ENCODE measurements around the gene AFDN. TPM values are rescaled to one million over a fixed set of nuclear protein-coding genes. Genes with fewer than 3 reads are reported as not detected.
A peak's percentile ranks its signal among the peaks of the same experiment; 100 is the strongest.

AFDN gene
- polyA plus RNA-seq, 12 donors, result 25.7 to 89.7 (median 48.4) TPM; not detected in 1

DNA sequence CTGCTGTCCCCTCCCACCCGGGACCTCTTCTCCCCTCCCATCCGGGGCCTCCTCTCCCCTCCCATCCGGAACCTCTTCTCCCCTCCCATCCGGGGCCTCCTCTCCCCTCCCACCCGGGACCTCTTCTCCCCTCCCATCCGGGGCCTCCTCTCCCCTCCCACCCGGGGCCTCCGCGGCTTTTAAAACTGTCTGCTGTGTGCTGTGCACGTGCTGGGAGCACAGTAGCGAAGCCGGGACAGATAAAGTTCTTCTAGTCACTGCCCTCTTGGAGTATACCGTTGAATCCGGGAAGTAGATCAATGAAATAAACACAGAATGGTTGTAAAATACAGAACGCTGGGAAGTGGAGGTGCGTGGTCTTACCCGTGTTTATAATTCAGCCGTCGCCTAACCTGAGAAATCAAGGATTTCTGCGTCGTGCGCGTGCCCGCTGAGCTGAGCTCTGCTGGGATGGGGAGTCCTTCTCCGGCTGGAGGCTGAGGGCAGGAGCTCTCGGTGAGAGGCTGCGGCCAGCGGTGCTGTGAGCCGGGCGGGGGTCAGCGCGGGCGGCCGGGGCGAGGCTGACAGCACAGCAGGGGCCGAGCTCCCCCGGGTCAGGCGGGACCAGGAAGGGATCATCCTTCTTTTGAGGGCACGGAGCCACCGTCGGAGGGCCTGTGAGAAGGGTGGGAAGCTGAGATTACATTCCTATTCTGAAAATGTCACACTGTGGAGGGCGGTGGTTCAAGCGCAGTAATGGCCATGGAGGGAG lies 151.2 kb downstream of the AFDN start:
- no peak for DNase-seq

DNA sequence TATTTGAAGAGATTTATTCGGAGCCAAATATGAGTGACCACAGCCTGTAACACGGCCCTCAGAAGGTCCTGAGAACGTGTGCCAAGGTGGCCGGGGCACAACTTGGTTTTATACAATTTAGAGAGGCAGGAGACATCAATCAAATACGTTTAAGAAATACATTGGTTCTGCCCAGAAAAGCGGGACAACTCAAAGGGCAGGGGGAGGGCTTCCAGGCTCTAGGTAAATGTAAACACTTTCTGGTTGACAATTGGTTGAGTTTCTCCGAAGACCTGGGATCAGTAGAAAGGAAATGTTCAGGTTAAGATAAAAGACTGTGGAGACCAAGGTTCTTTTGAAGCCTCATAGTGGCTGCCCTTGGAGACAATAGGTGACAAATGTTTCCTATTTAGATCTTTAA lies 151.9 kb downstream of the AFDN start:
- DNase-seq, result no peak

DNA sequence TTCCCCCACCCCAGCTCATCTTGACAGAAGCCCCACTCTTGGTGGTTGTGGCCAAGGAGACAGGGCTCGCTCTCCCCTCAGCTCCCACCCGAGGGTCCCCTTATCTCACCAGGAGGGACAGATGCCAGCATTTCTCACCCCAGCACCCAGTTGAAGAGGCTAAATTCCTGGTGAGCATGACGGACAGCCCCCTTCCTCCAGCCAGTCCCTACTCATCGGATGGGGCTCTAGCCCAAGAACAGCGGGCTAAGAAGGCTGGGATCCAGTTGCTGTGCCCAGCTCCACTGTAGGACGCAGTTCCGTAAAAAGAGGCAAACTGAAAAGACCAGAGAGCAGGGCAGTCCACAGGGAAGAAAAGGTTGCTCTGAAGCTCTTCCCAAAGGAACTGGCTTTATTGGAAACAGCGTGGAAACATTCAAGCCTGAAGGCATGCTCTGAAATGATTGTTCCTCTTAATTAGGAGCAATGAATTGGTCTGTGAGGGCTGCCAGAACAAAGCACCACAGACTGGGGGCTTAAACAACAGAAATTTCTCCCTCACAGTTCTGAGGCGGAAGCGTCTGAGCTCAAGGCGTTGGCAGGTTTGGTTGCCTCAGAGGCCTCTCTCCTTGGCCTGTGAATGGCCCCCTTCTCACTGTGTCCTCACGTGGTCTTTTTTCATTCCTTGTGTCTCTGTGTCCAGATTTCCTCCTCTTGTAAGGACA lies 152.9 kb downstream of the AFDN start:
- DNase-seq, result no peak

DNA sequence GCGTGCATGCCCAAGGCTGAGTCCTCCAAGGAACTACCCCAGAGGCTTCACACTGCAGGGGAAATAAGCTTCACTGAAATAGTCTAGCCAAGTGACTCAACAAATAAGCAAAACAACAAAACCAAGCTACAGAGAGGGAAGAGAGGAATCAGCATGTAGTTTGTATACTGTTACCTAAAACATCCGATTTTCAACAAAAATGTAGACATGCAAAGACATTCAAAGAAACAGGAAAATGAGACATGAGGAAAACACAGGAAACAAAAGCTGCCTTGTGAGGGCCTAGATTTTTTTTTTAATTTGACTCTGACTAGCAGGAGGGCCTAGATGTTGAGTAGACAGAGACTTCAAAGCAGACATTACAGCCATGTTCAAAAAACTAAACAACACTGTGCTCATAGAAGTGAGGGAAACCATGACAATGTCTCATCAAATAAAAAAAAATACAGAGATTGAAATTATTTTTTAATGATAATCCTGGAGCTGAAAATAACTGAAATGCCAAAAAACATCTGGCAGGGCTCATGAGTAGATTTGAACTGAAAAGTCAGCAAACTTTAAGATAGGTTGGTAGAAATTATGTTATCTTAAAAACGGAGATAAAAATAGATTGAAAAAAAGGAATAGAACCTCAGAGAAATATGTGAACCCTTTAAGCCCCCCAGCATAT lies 154.3 kb downstream of the AFDN start:
- no peak for DNase-seq

DNA sequence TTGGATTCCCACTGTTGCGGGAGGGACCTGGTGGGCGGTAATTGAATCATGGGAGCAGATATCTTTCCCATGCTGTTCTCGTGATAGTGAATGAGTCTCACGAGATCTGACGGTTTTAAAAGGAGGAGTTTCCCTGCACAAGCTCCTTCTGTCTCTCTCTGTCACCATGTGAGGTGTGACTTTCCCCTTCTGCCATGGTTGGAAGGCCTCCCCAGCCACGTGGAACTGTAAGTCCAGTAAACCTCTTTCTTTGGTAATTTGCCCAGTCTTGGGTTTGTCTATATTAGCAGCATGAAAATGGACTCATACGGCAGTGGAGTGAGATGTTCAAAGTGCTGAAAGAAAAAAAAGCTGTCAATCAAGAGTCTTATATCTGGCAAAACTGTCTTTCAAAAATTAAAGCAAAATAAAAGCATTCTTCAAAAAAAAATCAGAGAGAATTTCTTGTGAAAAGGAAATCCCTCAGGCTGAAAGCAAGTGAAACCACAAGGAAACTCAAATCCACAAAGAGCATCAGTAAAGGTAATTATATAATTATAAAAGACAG lies 155.3 kb downstream of the AFDN start:
- no peak for DNase-seq

DNA sequence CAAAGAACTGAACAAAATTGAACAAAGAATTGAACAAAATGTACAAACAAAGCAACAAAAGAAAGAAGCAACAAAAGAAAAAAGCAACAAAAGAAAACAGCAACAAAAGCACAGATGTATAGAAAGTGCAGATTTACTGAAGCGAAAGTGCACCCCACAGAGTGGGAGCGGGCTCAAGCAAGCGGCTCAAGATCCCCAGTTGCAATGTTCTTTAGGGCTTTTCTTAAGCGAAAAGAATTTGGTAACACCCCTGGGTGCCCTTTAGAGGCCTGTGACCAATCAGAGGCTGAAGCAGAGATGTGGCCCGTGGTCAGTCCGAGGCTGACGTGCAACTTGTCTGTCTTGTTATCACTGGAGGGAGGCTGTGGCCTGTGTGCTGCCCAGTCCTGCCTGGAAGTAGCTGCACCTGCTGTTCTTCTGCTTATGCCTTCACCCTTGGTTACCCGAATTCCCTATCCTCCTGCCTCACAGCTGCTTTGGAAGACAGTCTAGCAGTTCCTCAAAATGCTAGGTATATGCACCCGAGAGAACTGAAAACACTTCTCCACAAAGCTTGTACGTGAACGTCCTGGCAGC lies 157.5 kb downstream of the AFDN start:
- no peak for DNase-seq

DNA sequence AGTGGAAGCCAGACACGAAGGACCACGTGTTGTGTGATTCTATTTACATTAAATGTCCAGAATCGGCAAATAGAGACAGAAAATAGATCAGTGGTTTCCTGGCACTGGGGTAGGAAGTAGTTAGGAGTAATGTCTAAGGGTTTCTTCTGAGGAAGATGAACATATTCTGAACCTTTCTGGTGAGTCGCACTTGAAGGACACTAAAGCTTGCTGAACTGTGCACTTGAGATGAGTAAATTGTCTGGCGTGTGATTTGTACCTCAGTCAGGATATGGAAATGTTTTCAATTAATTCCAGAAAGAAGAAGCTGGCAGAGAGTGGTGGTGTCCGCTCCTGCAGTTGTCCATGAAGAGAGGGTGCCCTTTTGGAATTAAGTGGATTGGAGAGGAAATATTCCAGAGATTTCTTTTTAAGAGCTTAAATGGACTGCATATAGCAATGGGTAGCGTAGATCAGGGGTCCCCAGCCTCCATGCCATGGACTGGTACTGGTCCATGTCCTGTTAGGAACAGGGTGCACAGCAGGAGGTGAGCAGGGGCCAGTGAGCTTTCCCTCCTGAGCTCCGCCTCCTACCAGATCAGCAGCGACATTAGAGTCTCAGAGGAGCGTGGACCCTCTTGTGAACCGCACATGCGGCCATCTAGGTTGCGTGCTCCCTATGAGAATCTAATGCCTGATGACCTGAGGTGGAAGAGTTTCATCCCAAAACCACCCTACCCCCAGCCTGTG lies 158.3 kb downstream of the AFDN start:
- no peak for DNase-seq

DNA sequence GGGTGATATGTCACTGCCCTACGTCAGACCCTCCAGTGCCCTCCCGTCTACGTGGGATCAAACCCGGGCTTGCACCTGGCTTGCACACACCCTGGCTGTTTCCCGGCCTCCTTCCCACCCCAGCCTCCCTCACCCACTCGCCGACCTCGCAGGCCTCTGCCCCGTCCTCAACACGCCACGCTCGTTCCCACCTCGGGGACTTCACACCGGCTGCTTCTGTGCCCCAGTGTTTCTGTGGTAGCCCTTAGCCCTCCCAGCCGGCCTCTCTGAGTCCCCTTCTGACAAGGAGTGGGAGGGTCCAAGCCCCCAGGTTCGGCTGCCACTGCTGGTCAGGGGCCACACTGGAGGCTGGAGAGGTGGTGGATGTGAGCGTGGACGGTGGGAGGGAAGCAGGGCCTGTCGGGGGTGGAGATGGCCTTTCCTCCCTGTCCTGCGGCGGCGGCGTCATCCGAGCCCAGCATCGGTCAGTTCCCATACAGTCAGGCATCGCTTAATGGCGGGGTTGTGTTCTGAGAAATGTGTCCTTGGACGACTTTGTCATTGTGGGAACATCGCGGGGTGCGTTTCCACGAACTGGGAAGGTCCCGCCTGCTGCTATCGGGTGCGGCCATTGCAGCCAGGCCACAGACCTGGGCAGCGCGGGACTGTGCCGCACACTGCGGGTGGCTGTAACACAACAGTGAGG lies 159.3 kb downstream of the AFDN start:
- no peak for DNase-seq

DNA sequence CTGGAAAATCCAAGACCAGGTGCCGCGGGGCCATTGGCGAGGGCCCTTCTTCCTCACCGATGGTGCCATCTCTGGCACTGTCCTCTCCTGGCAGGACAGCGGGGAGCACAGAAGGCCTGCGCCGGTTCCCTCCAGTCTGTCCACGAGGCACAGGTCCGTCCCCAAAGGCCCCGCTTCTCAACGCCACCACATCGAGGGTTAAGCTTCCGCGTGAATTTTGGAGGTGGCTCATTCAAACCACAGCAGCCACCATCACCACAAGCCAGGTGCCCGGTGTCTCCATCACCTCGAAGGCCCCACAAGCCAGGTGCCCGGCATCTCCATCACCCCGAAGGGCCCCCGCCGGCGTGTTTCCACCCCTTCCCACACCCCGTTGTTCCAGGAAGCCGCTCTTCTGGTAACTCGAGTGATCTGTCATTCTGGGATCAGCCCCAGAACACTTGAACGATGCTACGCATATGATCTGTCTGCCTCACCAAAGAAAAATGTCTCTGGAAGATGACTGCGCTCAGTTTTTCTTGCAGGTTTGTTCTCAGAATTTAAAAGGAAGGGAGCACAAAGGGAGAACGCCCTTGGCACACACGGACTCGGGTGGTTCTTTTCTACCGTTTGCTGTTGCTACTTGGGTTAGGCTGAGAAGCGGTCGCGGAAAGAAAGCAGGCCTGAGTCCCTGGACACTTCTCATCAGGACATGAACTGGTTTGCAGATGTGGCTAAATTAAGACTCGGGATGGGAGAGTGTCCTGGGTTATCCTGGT lies 160.9 kb downstream of the AFDN start:
- peak; percentile 57 for DNase-seq

DNA sequence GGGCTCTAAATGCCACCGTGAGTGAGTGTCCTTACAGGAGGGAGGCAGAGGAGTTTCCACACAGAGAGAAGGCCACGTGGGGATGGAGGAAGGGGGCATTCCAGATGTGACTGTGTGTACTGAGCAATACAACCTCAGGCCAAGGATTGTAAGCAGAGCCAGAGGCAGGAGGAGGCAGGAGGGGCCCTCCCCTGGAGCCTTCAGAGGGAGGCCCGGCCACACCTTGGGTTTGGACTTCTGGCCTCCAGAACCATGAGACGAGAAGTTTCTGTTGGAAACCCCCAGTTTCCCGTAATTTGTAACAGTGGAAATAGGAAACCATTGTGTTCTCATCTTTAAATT lies 161.4 kb downstream of the AFDN start:
- peak; percentile 38 for DNase-seq

DNA sequence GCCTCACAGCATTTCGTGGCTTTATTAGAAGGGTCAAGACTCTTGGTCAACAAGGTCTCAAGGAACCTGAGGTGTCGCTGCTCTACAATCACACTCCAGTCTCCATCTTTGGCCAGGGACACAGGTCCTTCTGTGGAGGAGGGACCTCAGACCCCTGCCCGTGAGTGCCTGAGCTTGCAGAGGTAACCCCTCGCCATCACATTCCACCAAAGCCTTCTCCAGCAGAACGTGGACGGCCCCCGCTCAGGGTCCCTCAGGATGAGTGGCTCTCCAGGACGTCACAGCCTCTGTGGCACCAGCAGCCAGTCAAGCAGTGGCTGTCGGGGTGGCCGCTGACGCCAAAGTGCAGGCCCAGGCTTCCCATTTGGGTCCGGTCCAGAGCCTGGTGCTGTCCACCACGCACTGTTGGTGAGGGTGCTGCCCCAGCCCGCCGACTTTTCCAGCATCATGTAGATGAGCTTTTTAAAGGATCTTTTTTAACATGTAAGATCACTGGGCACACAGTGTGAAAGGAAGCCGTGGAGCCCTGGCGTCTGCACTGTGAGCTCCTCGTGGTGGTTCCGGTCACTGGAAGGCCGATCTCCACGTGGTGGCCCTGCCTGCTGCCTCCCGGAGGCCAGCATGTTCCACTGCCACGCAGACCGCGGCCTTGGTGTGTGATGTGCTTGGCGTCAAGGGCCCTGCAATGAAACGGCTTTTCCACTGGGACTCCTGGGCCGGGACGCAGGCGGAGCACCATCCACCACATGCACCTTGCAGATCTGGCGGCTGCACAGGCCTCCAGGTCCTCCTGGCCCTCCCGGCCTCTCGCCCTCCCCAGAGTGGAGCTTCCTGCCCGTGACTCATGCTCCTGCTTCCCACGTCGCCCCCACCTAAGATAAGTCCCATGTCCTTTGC lies 162.5 kb downstream of the AFDN start:
- DNase-seq, result no peak

DNA sequence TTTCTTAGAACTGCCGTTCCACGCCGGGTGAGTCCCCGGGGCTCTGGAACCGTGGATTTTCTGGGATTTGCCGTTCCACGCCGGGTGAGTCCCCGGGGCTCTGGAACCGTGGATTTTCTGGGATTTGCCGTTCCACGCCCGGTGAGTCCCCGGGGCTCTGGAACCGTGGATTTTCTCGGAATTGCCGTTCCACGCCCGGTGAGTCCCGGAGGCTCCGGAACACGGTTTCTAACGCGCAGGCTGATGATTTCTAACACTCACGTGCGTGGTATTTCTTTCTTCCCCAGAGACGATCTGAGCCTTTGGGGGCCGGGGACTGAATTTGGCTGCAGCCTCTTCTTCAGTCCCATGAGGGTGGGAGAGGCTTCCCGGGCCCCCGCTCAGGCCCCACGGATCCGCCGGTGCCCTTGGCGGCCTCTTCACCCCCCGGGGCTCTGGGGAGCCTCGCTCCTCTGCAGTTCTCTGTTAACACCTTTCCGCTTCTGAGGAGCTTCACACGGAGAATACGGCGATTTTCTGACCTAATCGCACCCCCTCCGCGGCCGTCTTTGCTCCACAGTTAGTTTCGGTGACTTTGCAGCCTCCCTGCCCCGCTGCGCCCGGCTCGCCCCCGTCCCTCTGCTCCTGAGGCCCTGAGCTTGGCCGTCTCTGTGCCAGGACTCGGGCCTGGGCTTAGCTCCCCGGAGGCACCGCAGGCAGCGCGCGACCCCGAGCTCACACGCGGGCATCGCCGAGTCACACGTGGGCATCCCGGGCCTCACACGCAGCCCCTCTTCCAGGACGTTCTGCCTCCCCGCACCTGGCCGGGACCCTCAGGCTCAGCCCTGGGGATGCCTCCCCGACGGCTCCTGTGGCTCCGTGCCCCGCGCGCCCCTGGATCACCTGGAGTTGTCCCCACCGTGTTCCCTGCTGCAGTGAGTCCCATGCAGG lies 163.6 kb downstream of the AFDN start:
- DNase-seq, result no peak

DNA sequence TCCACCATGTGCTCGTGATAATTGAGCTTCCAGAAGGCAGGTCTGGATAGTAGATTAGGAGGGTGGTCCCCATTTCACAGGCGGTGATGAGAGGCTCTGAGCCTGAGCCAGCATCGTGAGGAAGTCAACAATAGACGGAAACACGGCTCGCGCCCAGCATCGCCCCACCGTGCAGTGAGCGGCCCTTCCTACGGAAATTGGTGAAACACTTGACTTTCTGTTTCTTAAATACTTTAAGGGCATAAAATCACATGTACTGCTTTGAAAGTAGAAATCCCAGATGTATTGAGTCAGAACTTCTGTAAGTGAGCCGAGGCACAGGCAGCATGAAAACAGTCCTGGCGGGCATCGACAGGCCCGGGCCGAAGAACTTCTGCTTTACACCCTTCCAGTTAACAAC lies 166.5 kb downstream of the AFDN start:
- DNase-seq, result peak; percentile 49

DNA sequence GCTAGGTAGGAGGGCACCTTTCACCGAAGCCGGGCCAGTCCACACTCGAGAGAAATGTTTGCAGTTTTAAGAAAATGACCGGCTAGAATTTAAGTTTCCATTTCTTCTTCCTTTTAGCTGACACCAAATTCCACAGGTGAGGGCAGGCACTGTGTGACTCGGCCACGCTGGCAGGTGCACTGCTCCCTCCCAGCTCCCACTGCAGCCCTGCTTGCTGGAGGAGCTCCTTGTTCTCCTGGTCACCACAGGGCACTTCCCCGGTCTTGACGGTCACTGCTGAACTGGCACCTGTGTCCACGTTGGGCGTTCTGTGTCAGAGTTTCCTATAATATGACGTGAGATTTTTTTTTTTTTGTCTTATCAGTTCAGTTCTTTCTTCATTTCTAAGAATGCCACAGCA lies 167.1 kb downstream of the AFDN start:
- no peak for DNase-seq

DNA sequence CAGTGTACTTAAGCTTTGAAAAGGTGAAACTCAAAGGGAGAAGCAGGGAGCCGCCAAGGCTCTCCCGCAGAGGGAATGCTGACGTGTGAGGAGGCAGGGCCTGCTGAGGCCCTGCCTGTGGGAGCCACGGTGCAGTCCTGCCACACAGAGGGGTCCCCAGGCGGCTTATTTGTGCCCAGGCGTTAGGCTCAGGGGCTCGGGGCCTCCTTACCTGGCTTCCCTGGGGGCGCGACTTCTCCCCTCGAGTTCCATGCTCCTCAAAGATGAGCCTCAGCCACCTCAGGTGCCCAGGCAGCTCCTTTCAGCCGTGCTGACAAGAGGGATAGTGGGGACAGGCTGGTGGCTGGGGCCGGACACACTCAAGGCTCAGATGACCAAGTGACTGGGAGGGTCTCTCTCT lies 168.6 kb downstream of the AFDN start:
- no peak for DNase-seq

DNA sequence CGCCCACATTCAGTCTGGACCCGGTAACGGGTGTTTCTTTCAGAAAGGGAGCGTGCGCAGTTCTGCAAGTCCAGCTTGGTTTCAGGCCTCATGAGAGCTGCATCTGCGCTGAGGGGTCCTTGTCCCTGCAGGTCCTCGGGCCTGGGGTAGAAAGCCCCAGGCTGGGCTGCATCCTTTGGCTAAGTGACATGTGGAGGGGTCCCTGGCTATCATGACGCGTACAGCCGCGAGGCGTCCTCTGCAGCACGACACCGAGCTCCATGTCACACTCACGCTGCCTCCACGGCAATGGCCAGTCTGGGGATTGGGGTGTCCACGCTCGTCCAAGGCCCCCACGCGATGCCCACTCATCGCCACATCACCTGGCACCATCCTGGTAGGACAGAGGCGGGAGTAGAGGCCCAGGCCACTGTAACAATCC lies 169.0 kb downstream of the AFDN start:
- DNase-seq, result no peak

DNA sequence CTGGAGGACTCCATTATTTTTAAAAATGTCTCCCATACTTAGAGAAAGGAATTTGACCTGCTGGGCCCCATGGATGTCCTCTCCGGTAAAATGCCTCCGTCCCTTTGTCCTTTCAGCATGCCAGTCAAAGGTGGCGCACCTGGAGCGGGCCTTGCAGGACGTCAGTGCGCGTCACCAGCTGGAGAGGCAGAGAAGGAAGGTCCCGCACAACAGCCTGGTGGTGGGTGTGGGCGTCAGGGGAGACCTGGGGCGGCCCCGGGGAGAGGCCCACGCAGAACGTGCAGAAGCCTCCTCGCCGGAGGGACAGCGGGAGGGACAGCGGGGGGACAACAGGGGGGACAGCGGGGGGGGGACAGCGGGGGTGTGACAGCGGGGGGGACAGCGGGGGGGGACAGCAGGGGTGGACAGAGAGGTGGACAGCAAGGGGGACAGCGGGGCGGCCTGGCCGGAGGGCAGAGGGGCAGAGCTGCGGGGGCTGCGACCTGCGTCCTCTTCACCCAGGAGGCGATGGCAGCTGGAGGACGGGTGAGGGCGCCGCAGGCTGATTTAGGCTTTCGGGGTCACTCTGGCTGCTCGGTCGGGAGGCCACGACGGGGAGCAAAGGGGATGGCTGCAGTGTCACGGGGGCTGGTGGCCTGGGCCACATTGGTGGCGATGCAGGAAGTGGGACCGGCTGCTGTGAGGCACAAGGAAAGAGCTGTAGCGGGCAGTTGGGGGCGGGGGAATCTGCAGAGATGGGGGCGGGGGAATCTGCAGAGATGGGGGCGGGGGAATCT lies 169.9 kb downstream of the AFDN start:
- DNase-seq, result no peak

All from muscle of arm (tissue), 12 donors.